Cardiac septum (tissue), 1 donor: ENCODE data around the gene CDIP1. TPM values are rescaled to one million over a fixed set of nuclear protein-coding genes. Genes with fewer than 3 reads are reported as not detected.
"Not testable (repeated sequence)": the region's sequence is repeated elsewhere in the genome, so short reads cannot be mapped to it uniquely, and the experiment has no call there.

Source experiments
- DNase-seq: peaks from one replicate; pipeline ENCODE4 v3.0.0-alpha.2; 2020; ENCODE audit warnings: low spot score
- intact Hi-C: fragments of 100-400 bp; cut with DNase I; formaldehyde crosslinking; loops from one replicate; pipeline ENCODE4 v1.14.0; 2022
- long read RNA-seq: library from polyadenylated mRNA; unstranded; transcript quantifications from one replicate; pipeline ENCODE4 v2.0.0, GENCODE V29; 2021
- total RNA-seq: library from RNA; stranded (reverse); fragmentation: NEBNext Ultra II Directional; extraction: Animal tissue kit (Norgen Biotek cat#: 25700); gene quantifications from one replicate; pipeline ENCODE4 v1.2.1, GENCODE V29; 2021
- donor health status: DM: no; HTN: no; CAD: no.

Gene CDIP1
- total RNA-seq = 42.1 TPM
- long read RNA-seq, transcript CDIP1-209 (6 exons, 2,062 nt) = major isoform, 17 of 62 reads
- long read RNA-seq, transcript CDIP1-205 (6 exons, 2,774 nt) = major isoform, 17 of 62 reads
- long read RNA-seq, partial matches to known transcripts = 9 of 62 reads
- long read RNA-seq, other reads (novel, unspliced or antisense) = 15 of 62 reads

GRCh38 chr16:4538350-4539235 lies at the start of gene CDIP1:
CDIP1 (minus strand) TSS chr16:4538773; CDS start chr16:4514130, 24,643 bp downstream.
- intact Hi-C loops = loop anchor here (2.0 kb wide), 1 partner anchor 76 kb away; the partner anchor contains the start of gene UBALD1
- peak; percentile 98 for DNase-seq

GRCh38 chr16:4586291-4586690 lies 47.7 kb upstream of the CDIP1 start:
- no peak for DNase-seq
- intact Hi-C loops = loop anchor here (5.0 kb wide), 1 partner anchor 79 kb away; no protein-coding TSS in a partner anchor

- intact Hi-C loops = no loop called here
- DNase-seq = no peak
Observed at GRCh38 chr16:4583906-4584305, 45.3 kb upstream of the CDIP1 start.

GRCh38 chr16:4580250-4580649 lies 41.7 kb upstream of the CDIP1 start:
- no peak for DNase-seq
- intact Hi-C loops = no loop called here

GRCh38 chr16:4578961-4579530 lies 40.5 kb upstream of the CDIP1 start:
- DNase-seq = no peak
- intact Hi-C loops = no loop called here

GRCh38 chr16:4576008-4576407 lies 37.4 kb upstream of the CDIP1 start:
- no peak for DNase-seq
- intact Hi-C loops = no loop called here

- intact Hi-C loops = no loop called here
- DNase-seq = no peak
Observed at GRCh38 chr16:4574919-4575705, 36.5 kb upstream of the CDIP1 start.

- intact Hi-C loops, DNase-seq: not testable (repeated sequence)
Observed at GRCh38 chr16:4573926-4574325, 35.4 kb upstream of the CDIP1 start.

- intact Hi-C loops = no loop called here
- no peak for DNase-seq
Observed at GRCh38 chr16:4572715-4573114, 34.1 kb upstream of the CDIP1 start.

- no peak for DNase-seq
- intact Hi-C loops = no loop called here
Observed at GRCh38 chr16:4570688-4571321, 32.2 kb upstream of the CDIP1 start.

GRCh38 chr16:4570086-4570485 lies 31.5 kb upstream of the CDIP1 start:
- intact Hi-C loops = no loop called here
- no peak for DNase-seq

GRCh38 chr16:4566144-4566543 lies 27.6 kb upstream of the CDIP1 start:
- intact Hi-C loops = no loop called here
- DNase-seq = no peak

- DNase-seq = no peak
- intact Hi-C loops = no loop called here
Observed at GRCh38 chr16:4564661-4565267, 26.2 kb upstream of the CDIP1 start.

- DNase-seq = no peak
- intact Hi-C loops = no loop called here
Observed at GRCh38 chr16:4561596-4561995, 23.0 kb upstream of the CDIP1 start.

- DNase-seq = no peak
- intact Hi-C loops = no loop called here
Observed at GRCh38 chr16:4557973-4558372, 19.4 kb upstream of the CDIP1 start.

GRCh38 chr16:4556580-4556979 lies 18.0 kb upstream of the CDIP1 start:
- intact Hi-C loops = no loop called here
- DNase-seq = no peak

GRCh38 chr16:4556112-4556511 lies 17.5 kb upstream of the CDIP1 start, which contains the start of gene C16orf96:
C16orf96 (plus strand) TSS chr16:4556340; CDS start chr16:4556490, 150 bp downstream.
- intact Hi-C loops = no loop called here
- no peak for DNase-seq

- intact Hi-C loops = no loop called here
- DNase-seq = no peak
Observed at GRCh38 chr16:4552541-4552940, 14.0 kb upstream of the CDIP1 start.

GRCh38 chr16:4550591-4550990 lies 12.0 kb upstream of the CDIP1 start:
- intact Hi-C loops = no loop called here
- DNase-seq = no peak
